AG04449 (cell line): ENCODE measurements around the gene TREX2.
A peak's percentile ranks its signal among the peaks of the same experiment; 100 is the strongest.

ENCODE experiments used
- CTCF ChIA-PET: fragments of 350-600 bp; formaldehyde crosslinking; extraction: SDS; loops from one replicate; lab custom pipeline; 2021; ENCODE audit warnings: antibody characterized with exemption; lab: Yijun Ruan, JAX
- POLR2A ChIA-PET: fragments of 400-600, 350-600 bp; formaldehyde crosslinking; extraction: SDS; loops from one replicate; lab custom pipeline; 2020; ENCODE audit warnings: antibody characterized with exemption, inconsistent platforms; lab: Yijun Ruan, JAX
- DNase-seq: peaks from one replicate; pipeline ENCODE4 v3.0.0-alpha.2; 2010; ENCODE audit warnings: low read depth, low spot score
- H3K4me3 ChIP-seq: 2 replicates; pipeline ENCODE4 v1.5.1; 2011; ENCODE audit warnings: low read depth, mild to moderate bottlenecking, control low read depth, low read length
- CTCF ChIP-seq: IDR thresholded peaks from one replicate; pipeline ENCODE4 v1.5.1; 2011; ENCODE audit warnings: mild to moderate bottlenecking, moderate library complexity, low read length, control low read depth, inconsistent platforms; ENCODE audit not compliant: insufficient read depth; ENCODE audit errors: missing control alignments

The TREX2 gene

GRCh38 chrX:153441296-153441695, 4.6 kb downstream of the TREX2 start:
- no peak overlapping the region for H3K4me3 ChIP-seq
- POLR2A ChIA-PET = no interaction called here

GRCh38 chrX:153440556-153441135, 5.2 kb downstream of the TREX2 start:
- ChIA-PET POLR2A (no interaction called here), CTCF (interaction anchor here (0.9 to 1.9 kb wide), 3 partner anchors 66 to 499 kb away, joined by 3 to 6 read pairs (median 3); no protein-coding TSS in a partner anchor)
- DNase-seq = no peak
- no peak for TF ChIP-seq CTCF
- no peak overlapping the region for H3K4me3 ChIP-seq

More at GRCh38 chrX:153441296-153441695, 4.6 kb downstream of the TREX2 start:
- no peak for TF ChIP-seq CTCF
- DNase-seq = no peak
- CTCF ChIA-PET = interaction anchor here (0.9 to 1.9 kb wide), 4 partner anchors 20 to 499 kb away, joined by 3 to 6 read pairs (median 3); no protein-coding TSS in a partner anchor

GRCh38 chrX:153439977-153440376, 5.9 kb downstream of the TREX2 start:
- CTCF ChIA-PET = interaction anchor here (1.9 kb wide), 1 partner anchor 407 kb away, joined by 6 read pairs; no protein-coding TSS in a partner anchor
- no peak overlapping the region for H3K4me3 ChIP-seq
- no peak for TF ChIP-seq CTCF
- no peak for DNase-seq
- POLR2A ChIA-PET = no interaction called here

- no peak overlapping the region for H3K4me3 ChIP-seq
- ChIA-PET POLR2A (no interaction called here), CTCF (interaction anchor here (0.9 to 2.3 kb wide), 7 partner anchors 13 to 480 kb away, joined by 3 to 15 read pairs (median 5); no protein-coding TSS in a partner anchor)
- no peak for DNase-seq
- peak; percentile 31 for TF ChIP-seq CTCF
Observed at GRCh38 chrX:153438532-153438931, 7.3 kb downstream of the TREX2 start.

- TF ChIP-seq CTCF = no peak
- DNase-seq = no peak
- CTCF ChIA-PET = interaction anchor here (0.6 kb wide), 1 partner anchor 403 kb away, joined by 3 read pairs; no protein-coding TSS in a partner anchor
- POLR2A ChIA-PET = no interaction called here
- no peak overlapping the region for H3K4me3 ChIP-seq
Observed at GRCh38 chrX:153435845-153436244, 10.0 kb downstream of the TREX2 start.

GRCh38 chrX:153434801-153435200, 11.1 kb downstream of the TREX2 start:
- DNase-seq = no peak
- POLR2A ChIA-PET = no interaction called here
- CTCF ChIA-PET = no interaction called here

More at GRCh38 chrX:153434801-153435200, 11.1 kb downstream of the TREX2 start:
- H3K4me3 ChIP-seq = no peak overlapping the region
- no peak for TF ChIP-seq CTCF
